GM21825 (cell line): Measurements from ENCODE around the gene KIF19.

ENCODE experiments used
- ATAC-seq: cut with Tn5 transposase; IDR thresholded peaks from one replicate; pipeline ENCODE4 v1.9.1; 2021; ENCODE audit warnings: mild to moderate bottlenecking, moderate library complexity; ENCODE audit not compliant: unreplicated experiment

Gene KIF19

DNA sequence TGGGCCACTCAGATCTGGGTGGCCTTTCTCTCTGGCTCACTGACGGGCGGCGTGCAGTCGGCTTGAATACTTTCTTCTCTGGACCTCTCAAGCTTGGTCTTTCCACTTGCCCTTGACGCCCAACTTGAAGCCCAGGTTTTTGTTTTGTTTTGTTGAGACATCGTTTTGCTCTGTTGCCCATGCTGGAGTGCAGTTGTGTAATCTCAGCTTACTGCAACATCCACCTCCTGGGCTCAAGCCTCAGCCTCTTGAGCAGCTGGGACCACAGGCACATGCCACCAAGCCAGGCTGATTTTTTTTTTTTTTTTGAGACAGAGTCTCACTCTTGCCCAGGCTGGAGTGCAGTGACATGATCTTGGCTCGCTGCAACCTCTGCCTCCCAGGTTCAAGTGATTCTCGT, 22.7 kb upstream of the KIF19 start:
- ATAC-seq: no peak

GRCh38 chr17:74304184-74304583, 21.8 kb upstream of the KIF19 start:
- ATAC-seq: no peak

- ATAC-seq: no peak
These were observed 20.0 kb upstream of the KIF19 start for GRCh38 chr17:74305865-74306654.

GRCh38 chr17:74307984-74308773, 17.8 kb upstream of the KIF19 start:
- no peak for ATAC-seq

GRCh38 chr17:74309902-74310301, 16.1 kb upstream of the KIF19 start:
- ATAC-seq: no peak

DNA sequence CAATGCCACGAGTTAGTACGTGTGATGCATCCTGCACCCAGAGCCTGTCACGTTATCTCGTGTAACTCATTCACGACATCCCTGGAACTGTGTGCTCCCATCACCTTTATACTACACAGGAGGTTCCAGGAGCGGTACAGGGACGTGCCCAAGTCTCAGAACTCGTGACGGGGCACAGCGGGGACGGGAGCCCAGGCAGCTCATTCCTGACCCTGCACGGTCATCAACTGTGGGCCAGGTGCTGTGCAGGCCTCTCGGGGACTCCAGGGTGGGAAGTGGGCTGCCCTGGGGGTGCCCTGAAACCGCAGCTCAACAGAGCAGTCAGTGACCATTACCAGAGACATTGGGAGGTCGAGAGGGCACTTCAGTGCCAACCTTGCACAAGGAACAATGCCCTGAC, 11.1 kb upstream of the KIF19 start:
- no peak for ATAC-seq

GRCh38 chr17:74316220-74316619, 9.8 kb upstream of the KIF19 start:
- ATAC-seq: no peak

- ATAC-seq: no peak
These were observed 9.0 kb upstream of the KIF19 start for GRCh38 chr17:74317071-74317470.

- ATAC-seq: no peak
These were observed 7.6 kb upstream of the KIF19 start for GRCh38 chr17:74318391-74318790.

DNA sequence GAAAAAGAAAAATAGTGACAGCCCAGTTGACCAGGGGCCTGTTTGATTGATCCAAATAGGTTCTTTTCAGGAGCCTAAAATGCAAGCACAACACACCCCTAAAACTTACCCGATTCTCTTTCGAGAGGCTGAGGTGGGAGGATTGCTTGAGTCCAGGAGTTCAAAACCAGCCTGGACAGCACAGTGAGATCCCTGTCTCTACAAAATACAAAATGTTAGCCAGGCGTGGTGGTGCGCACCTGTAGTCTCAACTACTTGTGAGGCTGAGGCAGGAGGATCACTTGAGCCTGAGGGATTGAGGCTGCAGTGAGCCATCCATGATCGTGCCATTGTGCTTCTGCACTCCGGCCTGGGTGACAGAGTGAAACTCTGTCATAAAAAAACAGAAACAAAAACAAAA, 1.5 kb upstream of the KIF19 start:
- ATAC-seq: no peak

- ATAC-seq: no peak
These were observed 667 bp upstream of the KIF19 start for GRCh38 chr17:74325376-74325742.

- ATAC-seq: no peak
These were observed 480 bp downstream of the KIF19 start for GRCh38 chr17:74326506-74326905.

GRCh38 chr17:74328487-74328886, 2.5 kb downstream of the KIF19 start:
- no peak for ATAC-seq

DNA sequence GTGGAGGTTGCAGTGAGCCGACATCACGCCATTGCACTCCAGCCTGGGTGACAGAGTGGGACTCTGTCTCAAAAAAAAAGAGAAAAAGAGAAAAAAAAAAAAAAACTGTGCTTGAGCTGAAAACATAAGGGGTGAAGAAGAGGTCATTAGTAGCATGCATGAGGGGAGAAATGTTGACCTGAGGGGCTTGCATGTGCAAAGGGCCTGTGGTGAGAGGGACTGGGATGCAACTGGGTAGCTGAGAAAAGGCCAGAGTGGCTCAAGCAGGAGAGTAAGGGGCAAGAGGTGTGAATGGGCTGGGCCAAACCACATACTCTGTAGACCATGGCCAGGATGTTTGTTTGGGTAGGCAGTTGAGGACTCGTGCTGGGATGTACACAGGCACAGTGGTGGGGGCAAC, 3.4 kb downstream of the KIF19 start:
- no peak for ATAC-seq

GRCh38 chr17:74330446-74330845, 4.4 kb downstream of the KIF19 start:
- ATAC-seq: no peak

GRCh38 chr17:74332017-74332650, 6.1 kb downstream of the KIF19 start:
- no peak for ATAC-seq

DNA sequence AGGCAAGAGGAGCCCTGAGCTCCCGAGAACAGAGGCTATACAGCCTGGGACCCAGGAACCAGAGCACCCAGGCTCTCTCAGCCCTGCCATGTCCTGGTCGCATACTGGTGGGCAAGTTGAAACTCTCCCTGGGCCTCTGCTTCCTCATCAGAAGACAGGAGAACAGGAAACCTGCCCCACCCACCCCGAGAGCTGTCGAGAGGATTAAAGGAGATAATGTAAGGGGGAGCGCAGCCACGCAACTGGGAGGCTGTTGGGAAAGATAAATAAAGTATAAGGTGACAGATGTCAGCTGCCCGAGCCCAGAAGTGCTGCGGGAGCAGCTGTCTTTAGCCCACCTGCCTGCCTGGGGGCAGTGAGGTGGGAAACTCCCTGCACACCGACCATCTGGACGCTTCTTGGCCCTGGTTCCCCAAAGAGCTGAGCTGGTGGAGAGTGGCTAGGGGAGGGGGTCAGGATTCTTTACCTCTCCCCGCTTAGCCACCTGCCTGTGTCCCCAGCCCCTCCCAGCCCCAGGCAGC, 6.8 kb downstream of the KIF19 start:
- no peak for ATAC-seq

DNA sequence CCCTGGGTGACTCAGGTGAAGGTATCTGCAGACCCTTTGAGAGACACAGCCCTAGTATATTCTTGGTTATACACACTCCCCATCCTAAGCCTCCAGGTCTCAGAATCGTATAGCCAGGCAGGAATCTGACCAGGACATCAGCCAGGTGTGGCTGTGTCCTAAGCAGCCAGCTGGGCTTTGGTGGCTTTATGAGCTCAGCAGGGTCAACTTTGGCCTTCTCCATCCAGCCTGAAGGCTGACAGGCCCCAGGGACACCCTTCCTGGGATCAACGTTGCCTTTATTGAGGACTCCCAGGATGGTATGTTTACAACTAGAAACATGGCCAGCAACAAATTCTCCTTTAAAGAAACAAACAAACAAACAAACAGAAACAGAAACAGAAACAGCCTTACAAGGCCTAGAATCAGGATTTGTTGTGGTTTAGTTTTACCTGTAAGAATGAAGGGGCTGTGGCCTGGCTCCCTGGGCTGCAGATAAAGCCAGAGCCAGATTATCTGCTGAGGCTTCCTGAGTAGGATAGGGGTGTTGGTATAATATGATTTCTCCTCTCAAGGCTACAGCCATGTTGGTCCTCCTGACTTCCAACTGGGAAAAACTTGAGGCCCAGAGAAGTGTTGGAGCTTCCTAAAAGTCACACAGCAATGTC, 8.5 kb downstream of the KIF19 start:
- no peak for ATAC-seq

GRCh38 chr17:74335529-74336062, 9.6 kb downstream of the KIF19 start:
- no peak for ATAC-seq

DNA sequence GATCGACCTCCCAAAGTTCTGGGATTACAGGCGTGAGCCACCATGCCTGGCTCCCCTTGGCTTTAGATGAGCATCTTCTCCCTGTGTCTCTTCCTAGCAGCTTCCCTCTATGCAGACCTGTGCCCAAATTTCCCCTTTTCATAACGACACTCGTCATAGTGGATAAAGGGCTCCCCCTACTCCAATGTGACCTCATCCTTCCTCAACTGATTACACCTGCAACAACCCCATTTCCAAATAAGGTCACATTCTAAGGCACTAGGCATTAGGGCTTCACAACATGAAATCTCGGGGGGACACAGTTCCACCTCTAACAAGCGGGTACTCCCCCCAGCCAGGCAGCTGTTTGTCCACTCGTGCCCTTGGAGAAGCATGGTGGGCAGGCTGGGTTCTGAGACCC, 10.3 kb downstream of the KIF19 start:
- no peak for ATAC-seq
